ENCODE data around the gene CEP55. TPM values are rescaled to one million over a fixed set of nuclear protein-coding genes. Genes with fewer than 3 reads are reported as not detected.

The CEP55 gene
- total and polyA plus RNA-seq, 10 of the 15 experiments (the other 5 are each of a cell fraction or from before 2014, with no cell fraction given): 14.6 to 83.6 (median 52.0) TPM

DNA sequence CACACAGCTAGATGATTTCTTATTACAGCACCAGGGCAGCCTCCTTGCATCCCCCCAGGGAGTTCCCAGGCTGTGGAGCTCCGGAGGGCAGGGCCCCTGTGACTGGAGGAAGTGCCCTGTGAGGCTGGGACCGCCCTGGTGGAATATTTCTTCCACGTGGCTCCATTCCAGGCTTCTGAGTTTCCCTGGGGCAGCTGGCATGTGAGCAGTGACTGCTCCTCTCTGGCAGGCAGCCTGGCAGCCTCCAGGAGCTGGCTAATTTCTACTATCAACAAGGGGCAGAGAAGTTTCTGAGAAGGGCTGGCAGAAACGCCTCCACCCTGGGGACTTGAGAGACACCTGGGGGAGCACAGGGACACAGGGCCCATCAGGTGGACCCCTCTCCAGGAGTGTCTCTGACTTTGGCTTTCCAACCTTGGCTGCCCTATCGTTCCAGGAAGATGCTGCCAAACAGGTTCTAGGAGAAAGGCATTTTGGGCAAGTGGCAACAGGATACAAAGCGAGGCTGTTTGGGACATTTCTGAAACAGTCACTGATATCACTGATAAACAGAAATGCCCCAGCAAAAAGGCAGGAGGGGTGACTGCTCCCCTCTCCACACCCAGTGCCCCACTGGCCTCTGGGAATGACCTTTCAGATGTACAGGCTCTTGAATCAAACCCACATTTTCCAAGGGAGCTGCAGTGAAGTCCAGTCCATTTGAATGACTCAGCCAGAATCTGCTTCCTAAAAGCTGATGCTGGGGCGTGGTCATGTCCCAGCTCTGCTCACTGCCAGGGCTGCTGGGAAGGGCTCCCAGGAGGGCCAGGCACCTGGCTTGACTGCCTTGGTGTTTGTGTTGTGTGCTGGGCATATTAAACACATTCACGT lies 30.4 kb upstream of the CEP55 start:
- intact Hi-C loops (cut with micrococcal nuclease; ENCODE audit: unreplicated experiment): no loop called here
- Histone ChIP-seq H3K4me3 (no peak overlapping the region), H3K4me2 (ENCODE audit: control insufficient read depth, insufficient read depth) (no peak overlapping the region), H3K36me3 (ENCODE audit: control insufficient read depth in 2 of 2, insufficient read depth in 2 of 2, low read length in 1 of 2) (no peaks in the 10 kb centered on the region), H3K9ac (ENCODE audit: control insufficient read depth, insufficient read depth, low read length) (no peak overlapping the region), H3K4me1 (ENCODE audit: control insufficient read depth, insufficient read depth, low read length) (no peaks in the 10 kb centered on the region), H4K20me1 (ENCODE audit: control insufficient read depth, insufficient read depth) (no peaks in the 10 kb centered on the region), H3K27me3 (replicated peaks in 1 of 2; ENCODE audit: control insufficient read depth in 2 of 2, insufficient read depth in 2 of 2, low read length in 1 of 2) (no peaks in the 10 kb centered on the region), H3K9me3 (replicated peaks; ENCODE audit: control insufficient read depth, insufficient read depth, low read length) (no peaks in the 10 kb centered on the region), H2AFZ (ENCODE audit: control insufficient read depth, low read depth, low read length) (no peak overlapping the region), H3K79me2 (ENCODE audit: control insufficient read depth, insufficient read depth, low read length) (no peaks in the 10 kb centered on the region), H3K27ac (ENCODE audit: control insufficient read depth, insufficient read depth) (no peak overlapping the region)
- SMC1A ChIA-PET (ENCODE audit: uncharacterized antibody, unreplicated experiment): interaction anchor here (1.0 kb wide), 1 partner anchor 90 kb away, joined by 5 read pairs; no protein-coding TSS in a partner anchor
- FAIRE-seq (no peak), DNase-seq (ENCODE audit: low read depth, low spot score) (no peak), ATAC-seq (no peak)
- POLR2A ChIA-PET: no interaction called here
- RAD21 ChIA-PET (ENCODE audit: unreplicated experiment): no interaction called here
- TF ChIP-seq FOS (IDR thresholded peaks at IDR 0.05; ENCODE audit: borderline replicate concordance, extremely low read depth, insufficient read length) (no peak), NFYA (IDR thresholded peaks at IDR 0.05; ENCODE audit: borderline replicate concordance, low read depth, low read length) (no peak), MYC (IDR thresholded peaks at IDR 0.05; ENCODE audit: insufficient read depth, insufficient read length, insufficient replicate concordance, low read length, severe bottlenecking) (no peak)
- TF ChIP-seq, protein P1, sequence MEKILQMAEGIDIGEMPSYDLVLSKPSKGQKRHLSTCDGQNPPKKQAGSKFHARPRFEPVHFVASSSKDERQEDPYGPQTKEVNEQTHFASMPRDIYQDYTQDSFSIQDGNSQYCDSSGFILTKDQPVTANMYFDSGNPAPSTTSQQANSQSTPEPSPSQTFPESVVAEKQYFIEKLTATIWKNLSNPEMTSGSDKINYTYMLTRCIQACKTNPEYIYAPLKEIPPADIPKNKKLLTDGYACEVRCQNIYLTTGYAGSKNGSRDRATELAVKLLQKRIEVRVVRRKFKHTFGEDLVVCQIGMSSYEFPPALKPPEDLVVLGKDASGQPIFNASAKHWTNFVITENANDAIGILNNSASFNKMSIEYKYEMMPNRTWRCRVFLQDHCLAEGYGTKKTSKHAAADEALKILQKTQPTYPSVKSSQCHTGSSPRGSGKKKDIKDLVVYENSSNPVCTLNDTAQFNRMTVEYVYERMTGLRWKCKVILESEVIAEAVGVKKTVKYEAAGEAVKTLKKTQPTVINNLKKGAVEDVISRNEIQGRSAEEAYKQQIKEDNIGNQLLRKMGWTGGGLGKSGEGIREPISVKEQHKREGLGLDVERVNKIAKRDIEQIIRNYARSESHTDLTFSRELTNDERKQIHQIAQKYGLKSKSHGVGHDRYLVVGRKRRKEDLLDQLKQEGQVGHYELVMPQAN (conservative IDR thresholded peaks at IDR 0.05): no peak
- TF ChIP-seq, protein P2, sequence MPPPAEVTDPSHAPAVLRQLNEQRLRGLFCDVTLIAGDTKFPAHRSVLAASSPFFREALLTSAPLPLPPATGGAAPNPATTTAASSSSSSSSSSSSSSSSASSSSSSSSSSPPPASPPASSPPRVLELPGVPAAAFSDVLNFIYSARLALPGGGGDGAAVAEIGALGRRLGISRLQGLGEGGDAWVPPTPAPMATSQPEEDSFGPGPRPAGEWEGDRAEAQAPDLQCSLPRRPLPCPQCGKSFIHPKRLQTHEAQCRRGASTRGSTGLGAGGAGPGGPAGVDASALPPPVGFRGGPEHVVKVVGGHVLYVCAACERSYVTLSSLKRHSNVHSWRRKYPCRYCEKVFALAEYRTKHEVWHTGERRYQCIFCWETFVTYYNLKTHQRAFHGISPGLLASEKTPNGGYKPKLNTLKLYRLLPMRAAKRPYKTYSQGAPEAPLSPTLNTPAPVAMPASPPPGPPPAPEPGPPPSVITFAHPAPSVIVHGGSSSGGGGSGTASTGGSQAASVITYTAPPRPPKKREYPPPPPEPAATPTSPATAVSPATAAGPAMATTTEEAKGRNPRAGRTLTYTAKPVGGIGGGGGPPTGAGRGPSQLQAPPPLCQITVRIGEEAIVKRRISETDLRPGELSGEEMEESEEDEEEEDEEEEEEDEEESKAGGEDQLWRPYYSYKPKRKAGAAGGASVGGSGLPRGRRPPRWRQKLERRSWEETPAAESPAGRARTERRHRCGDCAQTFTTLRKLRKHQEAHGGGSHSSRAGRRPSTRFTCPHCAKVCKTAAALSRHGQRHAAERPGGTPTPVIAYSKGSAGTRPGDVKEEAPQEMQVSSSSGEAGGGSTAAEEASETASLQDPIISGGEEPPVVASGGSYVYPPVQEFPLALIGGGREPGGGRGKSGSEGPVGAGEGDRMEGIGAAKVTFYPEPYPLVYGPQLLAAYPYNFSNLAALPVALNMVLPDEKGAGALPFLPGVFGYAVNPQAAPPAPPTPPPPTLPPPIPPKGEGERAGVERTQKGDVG (CRISPR knock-in tag; IDR thresholded peaks at IDR 0.05): no peak
- TF ChIP-seq, protein P3, sequence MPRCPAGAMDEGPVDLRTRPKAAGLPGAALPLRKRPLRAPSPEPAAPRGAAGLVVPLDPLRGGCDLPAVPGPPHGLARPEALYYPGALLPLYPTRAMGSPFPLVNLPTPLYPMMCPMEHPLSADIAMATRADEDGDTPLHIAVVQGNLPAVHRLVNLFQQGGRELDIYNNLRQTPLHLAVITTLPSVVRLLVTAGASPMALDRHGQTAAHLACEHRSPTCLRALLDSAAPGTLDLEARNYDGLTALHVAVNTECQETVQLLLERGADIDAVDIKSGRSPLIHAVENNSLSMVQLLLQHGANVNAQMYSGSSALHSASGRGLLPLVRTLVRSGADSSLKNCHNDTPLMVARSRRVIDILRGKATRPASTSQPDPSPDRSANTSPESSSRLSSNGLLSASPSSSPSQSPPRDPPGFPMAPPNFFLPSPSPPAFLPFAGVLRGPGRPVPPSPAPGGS (IDR thresholded peaks at IDR 0.05; ENCODE audit: borderline replicate concordance, insufficient read depth, low read depth, low read length, poor library complexity, severe bottlenecking): no peak
- TF ChIP-seq, protein P4, sequence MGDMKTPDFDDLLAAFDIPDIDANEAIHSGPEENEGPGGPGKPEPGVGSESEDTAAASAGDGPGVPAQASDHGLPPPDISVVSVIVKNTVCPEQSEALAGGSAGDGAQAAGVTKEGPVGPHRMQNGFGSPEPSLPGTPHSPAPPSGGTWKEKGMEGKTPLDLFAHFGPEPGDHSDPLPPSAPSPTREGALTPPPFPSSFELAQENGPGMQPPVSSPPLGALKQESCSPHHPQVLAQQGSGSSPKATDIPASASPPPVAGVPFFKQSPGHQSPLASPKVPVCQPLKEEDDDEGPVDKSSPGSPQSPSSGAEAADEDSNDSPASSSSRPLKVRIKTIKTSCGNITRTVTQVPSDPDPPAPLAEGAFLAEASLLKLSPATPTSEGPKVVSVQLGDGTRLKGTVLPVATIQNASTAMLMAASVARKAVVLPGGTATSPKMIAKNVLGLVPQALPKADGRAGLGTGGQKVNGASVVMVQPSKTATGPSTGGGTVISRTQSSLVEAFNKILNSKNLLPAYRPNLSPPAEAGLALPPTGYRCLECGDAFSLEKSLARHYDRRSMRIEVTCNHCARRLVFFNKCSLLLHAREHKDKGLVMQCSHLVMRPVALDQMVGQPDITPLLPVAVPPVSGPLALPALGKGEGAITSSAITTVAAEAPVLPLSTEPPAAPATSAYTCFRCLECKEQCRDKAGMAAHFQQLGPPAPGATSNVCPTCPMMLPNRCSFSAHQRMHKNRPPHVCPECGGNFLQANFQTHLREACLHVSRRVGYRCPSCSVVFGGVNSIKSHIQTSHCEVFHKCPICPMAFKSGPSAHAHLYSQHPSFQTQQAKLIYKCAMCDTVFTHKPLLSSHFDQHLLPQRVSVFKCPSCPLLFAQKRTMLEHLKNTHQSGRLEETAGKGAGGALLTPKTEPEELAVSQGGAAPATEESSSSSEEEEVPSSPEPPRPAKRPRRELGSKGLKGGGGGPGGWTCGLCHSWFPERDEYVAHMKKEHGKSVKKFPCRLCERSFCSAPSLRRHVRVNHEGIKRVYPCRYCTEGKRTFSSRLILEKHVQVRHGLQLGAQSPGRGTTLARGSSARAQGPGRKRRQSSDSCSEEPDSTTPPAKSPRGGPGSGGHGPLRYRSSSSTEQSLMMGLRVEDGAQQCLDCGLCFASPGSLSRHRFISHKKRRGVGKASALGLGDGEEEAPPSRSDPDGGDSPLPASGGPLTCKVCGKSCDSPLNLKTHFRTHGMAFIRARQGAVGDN (IDR thresholded peaks at IDR 0.05): no peak
- TF ChIP-seq, protein P5, sequence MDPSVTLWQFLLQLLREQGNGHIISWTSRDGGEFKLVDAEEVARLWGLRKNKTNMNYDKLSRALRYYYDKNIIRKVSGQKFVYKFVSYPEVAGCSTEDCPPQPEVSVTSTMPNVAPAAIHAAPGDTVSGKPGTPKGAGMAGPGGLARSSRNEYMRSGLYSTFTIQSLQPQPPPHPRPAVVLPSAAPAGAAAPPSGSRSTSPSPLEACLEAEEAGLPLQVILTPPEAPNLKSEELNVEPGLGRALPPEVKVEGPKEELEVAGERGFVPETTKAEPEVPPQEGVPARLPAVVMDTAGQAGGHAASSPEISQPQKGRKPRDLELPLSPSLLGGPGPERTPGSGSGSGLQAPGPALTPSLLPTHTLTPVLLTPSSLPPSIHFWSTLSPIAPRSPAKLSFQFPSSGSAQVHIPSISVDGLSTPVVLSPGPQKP (IDR thresholded peaks at IDR 0.05; ENCODE audit: low read depth, low read length): no peak
- BruUV-seq (replicated peaks): no TSS peak
- CTCF ChIA-PET: interaction anchor here (1.1 kb wide), 1 partner anchor 17 kb away, joined by 3 read pairs; the partner anchor contains the start of gene MYOF
- WGBS (ENCODE audit: insufficient coverage, insufficient replicate concordance, low lambda C conversion rate, missing lambda C conversion rate): 31% methylated on average over 8 of the region's 8 CpGs
- in situ Hi-C loops (cut with MboI): no loop called here

Measured in GM12878 (cell line).